HL-60 (cell line): ENCODE results near the gene UBE2V1.

Experiments
- CTCF ChIP-seq: IDR thresholded peaks from one replicate; pipeline ENCODE4 v1.5.1; 2011; ENCODE audit warnings: low read length, control low read depth, inconsistent platforms; ENCODE audit not compliant: insufficient read depth
- GABPA ChIP-seq: IDR thresholded peaks from 2 replicates; pipeline ENCODE4 v1.6.1; 2012; ENCODE audit warnings: low read depth

- no peak for TF ChIP-seq CTCF
- no peak for TF ChIP-seq GABPA
Observed at GRCh38 chr20:50126662-50127061, 13.7 kb upstream of the UBE2V1 start.
